Esophagus (tissue), 2 donors: ENCODE data around the gene GPR176. TPM values are rescaled to one million over a fixed set of nuclear protein-coding genes. Genes with fewer than 3 reads are reported as not detected.
A peak's percentile ranks its signal among the peaks of the same experiment; 100 is the strongest.

Experiments
- H3K27ac ChIP-seq, 2 donors: one replicate each; pipeline ENCODE4 v1.5.1; 2013; ENCODE audit warnings: low read depth in 2 of 2, mild to moderate bottlenecking in 2 of 2, inconsistent platforms in 1 of 2, low read length in 1 of 2, moderate library complexity in 1 of 2
- H3K27me3 ChIP-seq, 2 donors: one replicate each; pipeline ENCODE4 v1.6.1; 2013; ENCODE audit warnings: low read length in 2 of 2, control low read depth in 1 of 2, mild to moderate bottlenecking in 1 of 2; ENCODE audit not compliant: insufficient read depth in 2 of 2, control insufficient read depth in 1 of 2
- H3K36me3 ChIP-seq, 2 donors: one replicate each; pipeline ENCODE4 v1.6.1; 2013; ENCODE audit warnings: low read length in 1 of 2; ENCODE audit not compliant: control insufficient read depth in 2 of 2, insufficient read depth in 2 of 2
- H3K4me1 ChIP-seq, 2 donors: one replicate each; pipeline ENCODE4 v1.6.1; 2013; ENCODE audit warnings: low read length in 1 of 2; ENCODE audit not compliant: control insufficient read depth in 2 of 2, insufficient read depth in 2 of 2
- H3K4me3 ChIP-seq, 2 donors: one replicate each; pipeline ENCODE4 v1.5.1; 2013; ENCODE audit warnings: low read length in 2 of 2, mild to moderate bottlenecking in 2 of 2, low read depth in 1 of 2, moderate library complexity in 1 of 2
- H3K9me3 ChIP-seq, 2 donors: one replicate each; pipeline ENCODE4 v1.6.1; 2013; ENCODE audit warnings: mild to moderate bottlenecking in 2 of 2, low read depth in 1 of 2, low read length in 1 of 2, moderate library complexity in 1 of 2; ENCODE audit not compliant: control insufficient read depth in 2 of 2, insufficient read depth in 1 of 2
- WGBS, 2 donors: extraction: QIAGEN DNeasy Blood & Tissue Kit; methylation state at CpG; one replicate each; pipeline ENCODE4 v1.1.7; 2013; 5-methylcytosine and 5-hydroxymethylcytosine counted together
- polyA plus RNA-seq, 2 donors: library from polyadenylated mRNA; stranded (reverse); fragments of 200-250 nt; gene quantifications; one replicate each; pipeline ENCODE4 v1.2.3, GENCODE V29; 2013
- donor health status: healthy with polysubstance abuse.
- donor health status: Bipolar disorder and iron deficiency.

GPR176 gene
- under 1 TPM; 0.22 to 0.42 TPM for polyA plus RNA-seq

GRCh38 chr15:39919748-39920509, at the start of gene GPR176:
GPR176 (minus strand) TSS chr15:39920266; CDS start chr15:39920026, 240 bp downstream.
- WGBS, 2 donors, result 1 to 2% methylated on average over 77 to 84 of the region's 84 CpGs
- Histone ChIP-seq H3K27me3 (peaks cover 0 to 5% of the 10 kb centered on the region in 2 donors), H3K27ac (peak within 1 kb of the TSS; percentile 30 to 45), H3K36me3 (no peaks in the 10 kb centered on the region), H3K9me3 (no peaks in the 10 kb centered on the region), H3K4me1 (peaks cover 0 to 11% of the 10 kb centered on the region in 2 donors), H3K4me3 (peak within 1 kb of the TSS; percentile 66 to 68)

GRCh38 chr15:39969002-39969394, 48.9 kb upstream of the GPR176 start:
- WGBS, 2 donors, result 80 to 93% methylated on average over 2 of the region's 2 CpGs
- no peak overlapping the region for H3K27ac ChIP-seq
- peaks cover 5 to 6% of the 10 kb centered on the region in 2 donors for H3K36me3 ChIP-seq

GRCh38 chr15:39968273-39969001, 48.4 kb upstream of the GPR176 start:
- Histone ChIP-seq H3K4me3 (no peak overlapping the region), H3K36me3 (peaks cover 3 to 5% of the 10 kb centered on the region in 2 donors), H3K27me3 (no peaks in the 10 kb centered on the region), H3K4me1 (no peaks in the 10 kb centered on the region), H3K27ac (no peak overlapping the region), H3K9me3 (no peaks in the 10 kb centered on the region)
- 97% methylated on average over 3 of the region's 3 CpGs for WGBS, 2 donors

More at GRCh38 chr15:39969002-39969394, 48.9 kb upstream of the GPR176 start:
- Histone ChIP-seq H3K27me3 (no peaks in the 10 kb centered on the region), H3K4me3 (no peak overlapping the region), H3K4me1 (no peaks in the 10 kb centered on the region), H3K9me3 (no peaks in the 10 kb centered on the region)

GRCh38 chr15:39966521-39966920, 46.5 kb upstream of the GPR176 start:
- no peaks in the 10 kb centered on the region for H3K4me1 ChIP-seq
- H3K27me3 ChIP-seq, result no peaks in the 10 kb centered on the region
- peaks cover 3 to 8% of the 10 kb centered on the region in 2 donors for H3K36me3 ChIP-seq
- no peak overlapping the region for H3K4me3 ChIP-seq
- H3K27ac ChIP-seq, result no peak overlapping the region
- no peaks in the 10 kb centered on the region for H3K9me3 ChIP-seq
- 67 to 69% methylated on average over 2 of the region's 2 CpGs for WGBS, 2 donors

GRCh38 chr15:39963786-39964185, 43.7 kb upstream of the GPR176 start:
- H3K27ac ChIP-seq, result no peak overlapping the region
- H3K27me3 ChIP-seq, result no peaks in the 10 kb centered on the region
- 64 to 76% methylated on average over 2 of the region's 2 CpGs for WGBS, 2 donors
- peaks cover 6 to 11% of the 10 kb centered on the region in 2 donors for H3K36me3 ChIP-seq
- H3K4me1 ChIP-seq, result no peaks in the 10 kb centered on the region
- H3K4me3 ChIP-seq, result no peak overlapping the region
- H3K9me3 ChIP-seq, result no peaks in the 10 kb centered on the region

- Histone ChIP-seq H3K4me1 (no peaks in the 10 kb centered on the region), H3K27me3 (no peaks in the 10 kb centered on the region), H3K9me3 (no peaks in the 10 kb centered on the region), H3K4me3 (no peak overlapping the region), H3K27ac (no peak overlapping the region), H3K36me3 (peaks cover 3 to 6% of the 10 kb centered on the region in 2 donors)
- 90 to 100% methylated on average over 1 of the region's 1 CpG for WGBS, 2 donors
Observed at GRCh38 chr15:39961051-39961450, 41.0 kb upstream of the GPR176 start.

GRCh38 chr15:39960411-39960810, 40.3 kb upstream of the GPR176 start:
- WGBS, 2 donors, result 80 to 90% methylated on average over 3 of the region's 3 CpGs
- H3K36me3 ChIP-seq, result peaks cover 3 to 6% of the 10 kb centered on the region in 2 donors

GRCh38 chr15:39959411-39959810, 39.3 kb upstream of the GPR176 start:
- Histone ChIP-seq H3K36me3 (peaks cover 3 to 6% of the 10 kb centered on the region in 2 donors), H3K27me3 (no peaks in the 10 kb centered on the region), H3K27ac (no peak overlapping the region), H3K4me3 (no peak overlapping the region), H3K9me3 (no peaks in the 10 kb centered on the region), H3K4me1 (no peaks in the 10 kb centered on the region)
- 73 to 85% methylated on average over 1 of the region's 1 CpG for WGBS, 2 donors

More at GRCh38 chr15:39960411-39960810, 40.3 kb upstream of the GPR176 start:
- no peaks in the 10 kb centered on the region for H3K4me1 ChIP-seq
- no peak overlapping the region for H3K27ac ChIP-seq
- no peaks in the 10 kb centered on the region for H3K9me3 ChIP-seq
- H3K4me3 ChIP-seq, result no peak overlapping the region
- H3K27me3 ChIP-seq, result no peaks in the 10 kb centered on the region

- 69 to 72% methylated on average over 1 of the region's 1 CpG for WGBS, 2 donors
- Histone ChIP-seq H3K27me3 (no peaks in the 10 kb centered on the region), H3K36me3 (peaks cover 3 to 6% of the 10 kb centered on the region in 2 donors), H3K4me3 (no peak overlapping the region), H3K27ac (no peak overlapping the region), H3K4me1 (no peaks in the 10 kb centered on the region), H3K9me3 (no peaks in the 10 kb centered on the region)
Observed at GRCh38 chr15:39957481-39957880, 37.4 kb upstream of the GPR176 start.
